KMS-11 (cell line): ENCODE data around the gene CNTLN.
"Not testable (repeated sequence)": the region's sequence is repeated elsewhere in the genome, so short reads cannot be mapped to it uniquely, and the experiment has no call there.

Experiments
- H2AFZ ChIP-seq: fragments of 200-600 bp; sonication (generic); 2 replicates; pipeline ENCODE4 v1.6.1; 2016; ENCODE audit warnings: antibody characterized with exemption, mixed run types, low read depth
- H3K27ac ChIP-seq: fragments of 200-600 bp; sonication (generic); 2 replicates; pipeline ENCODE4 v1.6.1; 2016; ENCODE audit warnings: mild to moderate bottlenecking, mixed run types
- H3K27me3 ChIP-seq: fragments of 200-600 bp; sonication (generic); 2 replicates; pipeline ENCODE4 v1.6.1; 2017; ENCODE audit warnings: mild to moderate bottlenecking, low read depth, mixed run types, moderate library complexity; ENCODE audit not compliant: insufficient read depth
- H3K36me3 ChIP-seq: fragments of 200-600 bp; sonication (generic); 2 replicates; pipeline ENCODE4 v1.6.1; 2017; ENCODE audit warnings: mild to moderate bottlenecking, mixed run types; ENCODE audit not compliant: insufficient read depth
- H3K4me1 ChIP-seq: fragments of 200-600 bp; sonication (generic); 2 replicates; pipeline ENCODE4 v1.6.1; 2016; ENCODE audit warnings: mild to moderate bottlenecking, low read depth, mixed run types; ENCODE audit not compliant: poor library complexity, severe bottlenecking
- H3K4me2 ChIP-seq: fragments of 200-600 bp; sonication (generic); 2 replicates; pipeline ENCODE4 v1.7.0; 2016; ENCODE audit warnings: mild to moderate bottlenecking, mixed run types
- H3K4me3 ChIP-seq: fragments of 200-600 bp; sonication (generic); IDR thresholded peaks from 2 replicates; pipeline ENCODE4 v1.6.1; 2017; ENCODE audit warnings: low read depth, low read length, mixed read lengths; ENCODE audit not compliant: insufficient read depth
- H3K79me2 ChIP-seq: fragments of 200-600 bp; sonication (generic); 2 replicates; pipeline ENCODE4 v1.6.1; 2016; ENCODE audit warnings: low read depth, mixed run types; ENCODE audit not compliant: insufficient read depth
- H3K9ac ChIP-seq: fragments of 200-600 bp; sonication (generic); 2 replicates; pipeline ENCODE4 v1.6.1; 2016; ENCODE audit warnings: mild to moderate bottlenecking, mixed run types
- H4K20me1 ChIP-seq: fragments of 200-600 bp; sonication (generic); 2 replicates; pipeline ENCODE4 v1.6.1; 2016; ENCODE audit warnings: mild to moderate bottlenecking, mixed run types; ENCODE audit not compliant: insufficient read depth
- TF ChIP-seq, protein P1 (sequence below): fragments of 200-600 bp; sonication (generic); conservative IDR thresholded peaks from 2 replicates; pipeline ENCODE4 v1.6.1; 2017; ENCODE audit warnings: low read depth, mild to moderate bottlenecking, antibody characterized with exemption, low read length, moderate library complexity, mixed read lengths

CNTLN gene

DNA sequence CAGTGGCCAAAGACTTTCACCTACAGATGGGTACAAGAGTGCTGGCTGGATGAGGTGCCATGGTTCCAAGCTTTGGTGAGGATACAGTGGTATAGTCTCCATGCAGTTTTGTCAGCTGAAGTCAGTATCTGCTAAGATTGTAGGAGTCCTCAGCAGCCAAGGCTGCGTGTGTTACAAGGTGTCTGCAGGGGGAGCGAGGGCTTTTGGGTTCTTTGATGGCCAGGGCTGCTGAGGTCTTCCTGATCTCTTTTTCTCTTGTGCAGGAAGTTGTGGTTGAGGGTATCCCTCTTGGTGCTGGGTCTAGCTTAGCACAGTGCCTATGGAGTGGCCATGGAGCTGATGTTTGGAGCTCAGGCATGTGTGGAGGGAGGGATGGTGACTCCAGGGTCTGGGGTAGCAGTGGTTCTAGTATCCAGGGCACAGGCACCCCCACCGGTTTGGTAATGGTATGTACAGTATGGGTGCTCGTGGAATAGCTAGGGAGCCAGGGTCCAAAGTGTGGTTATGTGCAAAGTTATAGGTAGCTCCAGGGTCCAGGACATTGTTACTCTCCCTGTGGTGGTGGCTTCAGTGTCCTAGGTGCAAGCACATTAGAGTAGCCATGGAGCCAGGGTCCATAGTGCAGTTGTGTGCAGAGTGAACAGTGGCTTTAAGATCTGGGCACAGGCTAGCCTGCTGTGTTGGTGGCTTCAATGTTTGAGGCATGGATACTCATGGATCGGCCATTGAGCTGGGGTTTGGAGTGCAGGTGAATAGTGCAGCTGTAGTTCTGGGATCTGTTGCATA is 36.7 kb downstream of the CNTLN start:
- Histone ChIP-seq H3K4me1 (no peaks in the 10 kb centered on the region), H3K4me3 (no peak overlapping the region), H3K36me3 (no peaks in the 10 kb centered on the region), H3K79me2 (0 out of 2 replicates have a peak, but pooled peaks cover 5% of the 10 kb centered on the region), H3K9ac (no peak overlapping the region), H3K27me3 (no peaks in the 10 kb centered on the region), H3K27ac (no peak overlapping the region), H4K20me1 (no peaks in the 10 kb centered on the region), H3K4me2 (no peak overlapping the region), H2AFZ (no peak overlapping the region)
- TF ChIP-seq, protein P1, sequence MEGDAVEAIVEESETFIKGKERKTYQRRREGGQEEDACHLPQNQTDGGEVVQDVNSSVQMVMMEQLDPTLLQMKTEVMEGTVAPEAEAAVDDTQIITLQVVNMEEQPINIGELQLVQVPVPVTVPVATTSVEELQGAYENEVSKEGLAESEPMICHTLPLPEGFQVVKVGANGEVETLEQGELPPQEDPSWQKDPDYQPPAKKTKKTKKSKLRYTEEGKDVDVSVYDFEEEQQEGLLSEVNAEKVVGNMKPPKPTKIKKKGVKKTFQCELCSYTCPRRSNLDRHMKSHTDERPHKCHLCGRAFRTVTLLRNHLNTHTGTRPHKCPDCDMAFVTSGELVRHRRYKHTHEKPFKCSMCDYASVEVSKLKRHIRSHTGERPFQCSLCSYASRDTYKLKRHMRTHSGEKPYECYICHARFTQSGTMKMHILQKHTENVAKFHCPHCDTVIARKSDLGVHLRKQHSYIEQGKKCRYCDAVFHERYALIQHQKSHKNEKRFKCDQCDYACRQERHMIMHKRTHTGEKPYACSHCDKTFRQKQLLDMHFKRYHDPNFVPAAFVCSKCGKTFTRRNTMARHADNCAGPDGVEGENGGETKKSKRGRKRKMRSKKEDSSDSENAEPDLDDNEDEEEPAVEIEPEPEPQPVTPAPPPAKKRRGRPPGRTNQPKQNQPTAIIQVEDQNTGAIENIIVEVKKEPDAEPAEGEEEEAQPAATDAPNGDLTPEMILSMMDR = no peak

DNA sequence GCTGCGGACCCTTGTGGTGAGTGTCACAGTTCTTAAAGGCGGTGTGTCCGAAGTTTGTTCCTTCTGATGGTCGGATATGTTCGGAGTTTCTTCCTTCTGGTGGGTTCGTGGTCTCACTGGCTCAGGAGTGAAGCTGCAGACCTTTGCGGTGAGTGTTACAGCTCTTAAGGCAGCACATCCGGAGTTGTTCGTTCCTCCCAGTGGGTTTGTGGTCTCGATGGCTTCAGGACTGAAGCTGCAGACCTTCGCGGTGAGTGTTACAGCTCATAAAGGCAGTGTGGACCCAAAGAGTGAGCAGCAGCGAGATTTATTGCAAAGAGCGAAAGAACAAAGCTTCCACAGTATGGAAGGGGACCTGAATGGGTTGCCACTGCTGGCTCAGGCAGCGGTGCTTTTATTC is 42.7 kb downstream of the CNTLN start:
- H3K4me1 ChIP-seq, H3K27ac ChIP-seq, H2AFZ ChIP-seq, H3K36me3 ChIP-seq, H3K4me2 ChIP-seq, H4K20me1 ChIP-seq, H3K79me2 ChIP-seq, H3K9ac ChIP-seq, H3K4me3 ChIP-seq, H3K27me3 ChIP-seq: not testable (repeated sequence)

DNA sequence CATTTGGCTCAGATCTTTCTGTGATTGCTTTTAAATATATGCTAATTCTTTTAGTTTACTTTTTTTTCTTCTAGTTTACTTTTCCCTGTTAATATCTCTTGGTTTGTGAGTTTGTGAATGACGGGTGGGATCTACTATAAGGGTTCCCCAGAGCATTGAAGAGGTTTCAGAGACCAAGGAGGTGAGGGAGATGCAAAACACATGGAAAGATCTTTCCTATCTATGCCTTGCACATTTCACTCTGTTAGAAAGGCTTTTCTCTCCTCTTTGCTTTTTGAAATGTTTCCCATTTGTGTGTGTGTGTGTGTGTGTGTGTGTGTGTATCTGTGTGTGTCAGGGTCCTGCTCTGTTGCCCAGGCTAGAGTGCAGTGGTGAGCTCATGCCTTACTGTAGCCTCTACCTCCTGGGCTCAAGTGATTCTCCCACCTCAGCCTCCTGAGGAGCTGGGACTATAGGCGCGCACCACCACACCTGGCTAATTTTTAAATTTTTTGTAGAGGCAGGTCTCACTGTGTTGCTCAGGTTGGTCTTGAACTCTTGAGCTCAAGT is 50.7 kb downstream of the CNTLN start:
- TF ChIP-seq, protein P1 = no peak
- Histone ChIP-seq H3K79me2 (no peaks in the 10 kb centered on the region; the same call in 1 of the 2 replicates), H3K36me3 (no peaks in the 10 kb centered on the region), H4K20me1 (no peaks in the 10 kb centered on the region), H3K4me1 (no peaks in the 10 kb centered on the region), H3K4me3 (no peak overlapping the region), H3K27me3 (no peaks in the 10 kb centered on the region), H3K27ac (no peak overlapping the region), H3K4me2 (no peak overlapping the region), H2AFZ (no peak overlapping the region), H3K9ac (no peak overlapping the region)

DNA sequence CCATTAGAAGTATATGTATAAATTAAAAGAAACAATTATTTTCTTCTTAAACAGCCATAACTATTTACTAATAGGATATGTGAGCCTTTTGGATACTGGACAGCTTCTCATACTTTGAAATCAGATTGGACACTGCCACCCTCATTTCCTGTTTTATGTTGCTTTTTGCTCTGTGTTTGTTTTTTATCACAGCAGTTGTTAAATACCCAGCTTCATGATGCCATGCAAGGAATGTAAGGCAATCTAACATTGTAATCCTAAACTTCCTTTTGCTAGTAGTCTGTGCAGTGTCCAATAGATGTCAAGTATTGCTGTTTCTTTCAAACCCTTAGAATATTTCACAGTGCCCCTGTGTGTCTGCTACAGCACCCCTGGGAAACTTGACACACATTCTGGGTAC is 56.2 kb downstream of the CNTLN start:
- no peak overlapping the region for H3K27ac ChIP-seq
- no peak overlapping the region for H2AFZ ChIP-seq
- H3K9ac ChIP-seq = no peak overlapping the region
- no peaks in the 10 kb centered on the region for H4K20me1 ChIP-seq
- H3K27me3 ChIP-seq = no peaks in the 10 kb centered on the region
- TF ChIP-seq, protein P1 = no peak
- H3K4me2 ChIP-seq = no peak overlapping the region
- no peaks in the 10 kb centered on the region for H3K79me2 ChIP-seq
- no peaks in the 10 kb centered on the region for H3K4me1 ChIP-seq
- H3K36me3 ChIP-seq = no peaks in the 10 kb centered on the region
- no peak overlapping the region for H3K4me3 ChIP-seq

DNA sequence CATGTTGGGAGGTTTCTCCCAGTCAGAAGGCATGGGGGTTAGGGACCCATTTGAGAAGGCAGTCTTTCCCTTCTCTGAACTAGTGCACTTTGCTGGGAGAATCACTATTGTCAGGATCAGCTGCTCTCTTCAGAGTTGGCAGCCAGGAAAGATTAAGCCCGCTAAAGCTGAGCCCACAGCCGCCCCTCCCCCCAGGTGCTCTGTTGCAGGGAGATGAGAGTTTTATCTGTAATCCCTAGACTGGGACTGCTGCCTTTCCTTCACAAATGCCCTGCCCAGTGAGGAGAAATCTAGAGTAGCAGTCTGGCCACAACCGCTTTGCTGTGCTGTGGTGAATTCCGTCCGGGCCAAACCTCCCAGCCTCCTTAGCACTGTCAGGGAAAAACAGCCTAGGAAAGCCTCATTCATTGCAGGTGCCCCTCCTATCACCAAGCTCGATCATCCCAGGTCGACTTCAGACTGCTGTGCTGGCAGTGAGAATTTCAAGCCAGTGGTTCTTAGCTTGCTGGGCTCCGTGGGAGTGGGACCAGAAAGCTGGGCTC is 69.8 kb downstream of the CNTLN start:
- Histone ChIP-seq H3K27ac (no peak overlapping the region), H3K36me3 (no peaks in the 10 kb centered on the region), H3K9ac (no peak overlapping the region), H3K79me2 (peaks cover 2% of the 10 kb centered on the region; the same call in 1 of the 2 replicates), H3K4me1 (no peaks in the 10 kb centered on the region), H3K4me2 (no peak overlapping the region), H3K4me3 (no peak overlapping the region), H3K27me3 (no peaks in the 10 kb centered on the region), H2AFZ (no peak overlapping the region), H4K20me1 (no peaks in the 10 kb centered on the region)
- TF ChIP-seq, protein P1 = no peak
